Measurements from ENCODE around the gene VCL.

VCL gene

DNA sequence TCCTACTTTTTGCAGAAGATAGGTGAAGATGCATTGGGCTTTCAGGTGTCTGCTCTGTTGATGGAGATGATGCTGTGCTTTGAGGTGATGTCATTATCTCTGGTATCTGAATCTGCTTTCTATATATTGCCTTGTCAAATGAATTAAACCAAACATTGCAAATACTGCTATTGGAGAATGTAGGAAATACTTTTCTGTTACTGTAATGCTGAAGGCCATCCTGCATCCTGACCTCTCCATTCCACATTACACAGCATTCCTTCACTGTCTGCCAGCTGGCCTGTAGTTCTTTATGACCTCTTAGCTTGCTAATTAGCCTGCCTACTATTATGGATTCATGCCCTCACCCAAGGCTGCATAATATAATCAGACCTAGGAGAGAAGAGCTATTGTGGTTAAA is 73.2 kb downstream of the VCL start:
- DNase-seq (ENCODE audit: low read depth in 2 of 2, low spot score in 1 of 2) = no peak

DNA sequence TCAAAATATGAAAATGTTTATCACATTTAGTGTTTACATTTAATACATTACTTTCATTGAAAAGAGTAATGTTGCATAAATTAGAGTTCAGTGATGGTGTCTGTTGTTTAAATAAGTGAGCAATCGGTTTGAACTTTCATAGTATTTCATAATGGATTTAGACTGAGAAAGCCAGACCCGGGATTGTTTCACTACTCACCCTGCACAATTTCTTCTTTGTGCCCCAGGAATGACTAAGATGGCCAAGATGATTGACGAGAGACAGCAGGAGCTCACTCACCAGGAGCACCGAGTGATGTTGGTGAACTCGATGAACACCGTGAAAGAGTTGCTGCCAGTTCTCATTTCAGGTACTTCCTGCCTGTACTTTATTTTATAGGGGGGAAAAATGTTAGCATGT is 74.6 kb downstream of the VCL start:
- no peak for DNase-seq (ENCODE audit: low read depth in 2 of 2, low spot score in 1 of 2)

DNA sequence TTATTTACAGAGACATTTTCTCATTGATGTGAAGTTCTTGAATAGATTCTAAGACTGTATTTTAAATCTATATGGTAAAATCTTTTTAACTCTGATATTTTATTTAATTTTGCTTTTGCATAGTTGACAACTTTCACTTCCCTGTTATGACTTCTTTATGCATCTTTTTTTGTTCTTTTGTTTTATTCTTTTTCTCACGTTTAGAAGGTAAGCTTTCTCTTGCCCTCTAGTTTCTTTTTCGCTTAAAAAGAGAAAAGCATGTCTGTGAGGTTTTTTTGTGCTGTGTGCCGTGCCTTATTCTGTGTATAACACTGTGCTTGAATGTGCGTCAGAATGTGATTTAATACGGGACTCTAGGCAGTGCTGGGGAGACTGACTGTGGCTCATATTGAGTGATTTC is 78.0 kb downstream of the VCL start:
- DNase-seq (ENCODE audit: low read depth in 2 of 2, low spot score in 1 of 2) = no peak

DNA sequence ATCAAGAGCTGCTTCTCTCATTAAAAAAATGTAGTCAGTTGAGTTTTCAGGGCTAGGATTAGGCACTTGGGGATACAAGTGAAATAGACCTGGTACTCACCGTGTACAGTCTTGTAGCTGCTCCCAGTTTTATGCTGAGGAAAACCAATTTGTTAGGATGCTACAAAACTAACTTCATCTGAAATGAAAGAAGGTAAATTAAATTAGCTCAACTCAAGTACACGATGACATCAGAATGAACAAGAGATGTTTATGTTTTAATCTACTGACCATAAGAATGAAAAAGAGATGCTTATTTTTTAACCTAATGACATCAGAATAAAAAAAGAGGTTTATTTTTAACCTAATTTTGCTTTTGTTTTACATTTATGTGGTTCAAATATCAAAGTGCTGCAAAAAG is 79.0 kb downstream of the VCL start:
- no peak for DNase-seq (ENCODE audit: low read depth in 2 of 2, low spot score in 1 of 2)

DNA sequence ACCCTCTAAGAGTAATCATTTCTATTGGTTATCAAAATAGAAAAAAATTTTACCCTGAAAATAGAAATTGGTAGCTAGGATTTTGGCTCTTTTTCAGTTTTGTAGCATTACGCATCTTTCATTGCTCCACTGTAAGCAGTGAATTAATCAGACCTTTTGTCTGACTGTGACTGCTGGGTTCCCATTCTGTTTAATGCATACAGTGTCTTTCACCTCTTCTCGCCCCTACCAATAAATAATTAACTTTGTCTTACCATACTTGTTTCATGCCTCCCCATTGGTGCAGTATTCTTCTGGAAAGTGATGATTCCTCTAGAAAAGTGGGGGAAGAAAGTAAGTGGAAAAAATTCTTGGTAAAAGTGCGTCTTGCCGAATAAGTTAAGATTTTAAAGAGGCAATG is 79.5 kb downstream of the VCL start:
- no peak for DNase-seq (ENCODE audit: low read depth in 2 of 2, low spot score in 1 of 2)

DNA sequence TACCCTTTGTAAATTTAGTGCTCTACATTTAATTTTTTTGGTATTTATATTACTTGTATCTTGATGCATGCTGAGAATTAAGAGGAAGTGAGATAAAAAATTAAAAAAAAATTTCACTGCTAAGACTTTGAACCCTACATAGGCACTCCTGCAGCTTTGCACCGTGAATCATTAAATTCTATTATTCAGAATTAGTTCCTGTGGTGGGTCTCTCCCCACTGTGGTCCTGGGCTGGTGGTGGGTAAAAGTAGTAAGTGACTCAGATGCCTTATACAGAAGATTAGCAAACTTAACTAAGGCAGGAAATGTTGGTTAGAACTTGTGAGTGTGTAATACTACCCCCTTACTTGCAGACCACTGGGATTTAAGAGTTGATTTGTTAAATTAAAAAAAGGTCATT is 80.1 kb downstream of the VCL start:
- peak; percentile 4 to 35 for DNase-seq (ENCODE audit: low read depth in 2 of 2, low spot score in 1 of 2)

DNA sequence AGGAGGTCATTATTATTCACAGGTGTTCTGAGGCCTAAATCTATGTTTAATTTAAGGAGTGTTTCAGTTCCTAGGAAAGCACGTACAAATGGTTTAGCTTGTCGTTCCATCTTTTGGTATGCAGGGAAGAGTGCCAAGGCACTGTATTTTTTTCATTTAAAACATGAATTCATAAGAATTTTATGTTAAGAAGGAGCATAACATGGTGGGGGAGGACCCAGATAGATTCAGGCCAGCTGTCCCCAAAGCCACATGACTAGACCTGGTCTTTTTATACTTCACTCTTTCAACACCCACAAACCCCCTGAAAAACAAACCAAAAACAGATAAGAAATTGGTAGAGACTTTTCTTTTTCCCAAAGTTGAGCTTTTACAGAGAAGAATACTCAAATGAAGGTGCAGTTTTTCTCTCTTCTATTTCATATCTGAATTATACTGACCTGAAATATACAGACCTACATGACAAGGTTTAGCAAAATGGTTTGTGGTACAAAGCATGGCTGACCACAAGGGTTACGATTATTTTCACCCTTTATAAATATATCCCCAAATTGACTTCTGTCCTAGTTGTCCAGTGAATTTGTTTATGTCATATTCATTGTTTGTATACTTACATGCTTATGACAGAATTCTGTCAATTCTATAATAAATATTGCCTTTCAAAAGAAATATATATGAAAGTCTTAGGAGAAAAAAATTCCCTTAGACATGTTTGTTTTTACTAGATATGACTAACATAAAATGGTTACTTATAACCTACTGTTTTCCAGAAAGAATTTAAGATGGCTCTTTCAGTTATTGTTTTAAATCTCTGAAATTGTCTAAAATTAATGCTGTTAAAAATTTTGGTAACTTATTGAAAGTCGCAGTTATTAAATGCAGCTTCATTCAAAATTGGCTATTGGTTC is 81.4 kb downstream of the VCL start:
- DNase-seq (ENCODE audit: low read depth in 2 of 2, low spot score in 1 of 2) = no peak

DNA sequence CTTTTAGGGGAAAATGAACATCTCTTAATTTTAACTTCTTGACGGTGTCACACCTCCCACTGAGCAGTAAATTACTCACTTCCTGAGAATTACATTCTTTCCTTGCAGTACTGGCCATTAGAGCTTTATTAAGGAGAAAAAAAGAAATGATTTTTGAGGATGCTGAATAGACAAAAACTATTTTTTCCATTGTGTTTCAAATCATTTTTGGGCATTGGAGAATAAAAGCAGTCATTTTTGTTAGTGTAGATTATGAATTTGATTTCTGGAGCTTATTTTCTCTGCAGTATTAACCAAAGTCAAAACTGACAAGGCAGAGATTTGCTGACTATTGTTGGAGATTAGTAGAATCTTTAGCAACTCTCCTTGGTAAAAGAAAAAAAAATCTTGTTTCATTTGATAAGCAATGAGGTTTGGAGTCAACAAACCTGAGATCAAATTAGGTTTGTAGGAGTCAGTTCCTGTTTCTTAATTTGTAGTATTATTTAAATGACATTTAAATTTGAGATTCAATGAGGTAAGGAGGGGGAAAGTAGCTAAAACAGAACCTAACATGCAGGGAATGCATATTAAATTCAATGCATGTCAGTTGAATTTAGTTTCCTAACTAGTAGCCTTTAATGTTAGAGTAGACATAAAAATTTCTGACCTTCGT is 82.1 kb downstream of the VCL start:
- DNase-seq (ENCODE audit: low read depth in 2 of 2, low spot score in 1 of 2) = no peak

DNA sequence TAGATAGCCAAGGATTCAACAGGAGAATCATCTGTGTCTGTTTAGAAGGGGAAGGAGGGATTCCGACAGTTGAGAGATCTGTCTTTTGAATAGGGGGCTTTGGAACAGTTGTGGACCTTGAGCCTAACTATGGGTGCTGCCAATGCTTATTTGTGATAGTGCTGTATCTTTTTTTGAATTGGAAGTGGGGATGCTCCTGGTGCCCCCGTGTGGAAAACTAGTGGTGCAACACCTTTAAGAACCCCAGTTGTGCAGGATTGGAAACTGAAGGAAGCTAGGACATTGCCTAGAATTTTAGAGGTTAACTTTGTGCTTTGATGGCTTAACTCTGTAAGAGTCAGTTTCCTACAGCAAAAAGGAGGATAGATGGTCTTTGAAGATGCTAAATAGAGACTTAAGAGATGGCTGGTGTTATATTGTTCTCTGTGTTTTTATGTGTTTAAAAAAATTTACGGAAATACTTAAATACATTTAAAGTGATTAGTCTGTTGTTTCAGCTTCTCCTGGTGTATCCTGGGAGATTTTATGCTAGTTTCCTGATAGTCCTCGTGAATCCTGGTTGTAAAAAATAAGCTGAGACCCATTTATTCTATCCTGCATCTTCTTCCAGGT is 83.4 kb downstream of the VCL start:
- peak in 1 of 2 donors; percentile 13 for DNase-seq (ENCODE audit: low read depth in 2 of 2, low spot score in 1 of 2)

DNA sequence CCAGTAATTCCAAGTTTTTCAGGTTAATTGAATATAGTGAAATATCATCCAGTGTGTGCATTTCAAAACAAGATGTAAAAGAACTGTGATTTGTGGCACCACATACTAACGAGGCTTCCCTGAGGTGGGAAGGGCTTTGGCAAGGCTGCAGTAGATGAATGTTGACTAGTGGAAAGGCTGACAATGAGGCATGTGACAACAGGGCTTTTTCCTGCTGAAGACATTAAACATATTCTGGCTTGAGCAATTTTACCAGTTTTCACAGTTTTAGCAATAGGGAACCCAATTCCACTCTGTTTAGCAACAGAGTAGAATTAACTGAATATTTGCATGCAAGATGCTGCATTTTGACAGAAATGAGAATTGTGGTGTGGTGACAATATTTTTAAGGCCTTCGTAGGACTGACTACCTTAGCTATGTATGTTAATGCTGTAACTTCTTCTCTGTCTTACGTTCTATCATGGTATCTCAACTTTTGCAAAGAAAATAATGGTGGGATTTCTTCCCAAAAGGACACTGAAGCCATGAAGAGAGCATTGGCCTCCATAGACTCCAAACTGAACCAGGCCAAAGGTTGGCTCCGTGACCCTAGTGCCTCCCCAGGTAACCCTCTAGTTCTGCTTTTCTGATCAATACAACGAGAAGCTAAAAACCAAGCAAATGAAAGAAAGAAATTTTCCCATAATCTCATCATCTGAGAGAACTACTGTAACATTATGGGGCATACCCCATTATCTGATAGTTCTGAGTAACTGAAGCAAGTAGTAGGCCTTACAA is 84.2 kb downstream of the VCL start:
- no peak for DNase-seq (ENCODE audit: low read depth in 2 of 2, low spot score in 1 of 2)

DNA sequence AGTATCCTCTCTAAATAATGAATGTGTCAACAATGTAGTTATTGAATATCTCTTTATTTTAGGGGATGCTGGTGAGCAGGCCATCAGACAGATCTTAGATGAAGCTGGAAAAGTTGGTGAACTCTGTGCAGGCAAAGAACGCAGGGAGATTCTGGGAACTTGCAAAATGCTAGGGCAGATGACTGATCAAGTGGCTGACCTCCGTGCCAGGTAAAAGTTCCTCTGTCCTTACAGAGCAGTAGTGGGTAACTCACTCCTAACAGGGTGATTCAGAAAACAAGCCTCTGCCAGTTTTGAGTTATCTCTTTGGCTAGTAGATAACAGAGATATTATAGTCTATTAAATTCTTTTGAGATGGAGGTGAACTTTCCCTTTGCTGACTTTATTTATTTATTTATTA is 85.4 kb downstream of the VCL start:
- DNase-seq (ENCODE audit: low read depth in 2 of 2, low spot score in 1 of 2) = no peak

DNA sequence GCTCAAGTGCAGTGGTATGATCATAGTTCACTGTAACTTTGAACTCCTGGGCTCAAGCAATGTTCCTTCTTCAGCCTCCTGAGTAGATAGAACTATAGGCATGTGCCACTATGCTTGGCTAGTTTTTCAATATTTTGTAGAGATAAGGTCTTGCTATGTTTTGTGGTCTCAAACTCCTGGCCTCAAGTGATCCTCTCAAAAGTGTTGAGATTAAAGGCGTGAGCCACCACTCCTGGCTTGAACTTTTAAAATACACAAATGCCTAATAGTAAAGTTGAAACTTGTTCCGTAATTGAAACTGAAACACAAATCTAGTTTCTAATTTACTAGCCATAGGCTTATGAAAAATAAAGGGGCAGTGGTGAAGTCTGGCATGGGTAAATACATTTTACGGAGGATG is 87.0 kb downstream of the VCL start:
- no peak for DNase-seq (ENCODE audit: low read depth in 2 of 2, low spot score in 1 of 2)

DNA sequence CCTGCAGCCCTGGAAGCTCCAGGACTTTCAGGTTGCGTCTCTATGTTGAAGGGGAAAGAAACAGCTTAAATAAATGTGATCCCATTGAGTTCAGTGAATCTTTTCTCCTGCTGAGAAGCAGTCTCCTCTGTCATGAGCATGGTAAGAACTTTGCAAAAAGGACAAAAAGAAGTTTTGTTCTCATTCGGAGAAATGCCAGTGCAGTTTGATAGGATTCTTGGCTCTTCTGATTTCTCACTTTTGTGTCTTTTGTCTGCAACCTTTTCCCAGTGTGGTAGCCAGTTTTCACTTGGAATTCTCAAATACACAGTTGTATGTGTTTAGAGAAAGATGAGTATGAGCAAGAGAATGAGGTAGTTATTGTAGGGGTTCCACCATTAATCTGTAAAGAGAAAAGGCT is 88.4 kb downstream of the VCL start:
- DNase-seq (ENCODE audit: low read depth in 2 of 2, low spot score in 1 of 2) = no peak

DNA sequence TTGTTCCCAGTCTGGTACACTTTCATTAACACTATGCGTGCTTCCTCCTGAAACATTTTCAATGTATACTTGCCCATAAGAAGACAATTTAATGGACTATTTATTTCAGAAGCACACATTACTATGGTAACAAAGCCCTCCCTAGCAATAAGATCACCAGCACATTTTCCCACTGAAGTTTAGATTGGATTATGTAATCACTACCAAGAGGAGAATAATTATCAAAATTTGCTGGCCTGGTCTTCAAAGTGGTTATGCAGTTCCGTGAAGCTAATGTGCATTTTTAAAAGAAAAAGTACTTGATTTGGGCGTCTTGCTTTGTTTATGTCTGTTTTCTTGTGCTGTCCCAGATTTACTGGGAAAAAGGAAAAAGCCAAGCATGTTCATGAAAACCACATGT is 90.8 kb downstream of the VCL start:
- DNase-seq (ENCODE audit: low read depth in 2 of 2, low spot score in 1 of 2) = no peak

DNA sequence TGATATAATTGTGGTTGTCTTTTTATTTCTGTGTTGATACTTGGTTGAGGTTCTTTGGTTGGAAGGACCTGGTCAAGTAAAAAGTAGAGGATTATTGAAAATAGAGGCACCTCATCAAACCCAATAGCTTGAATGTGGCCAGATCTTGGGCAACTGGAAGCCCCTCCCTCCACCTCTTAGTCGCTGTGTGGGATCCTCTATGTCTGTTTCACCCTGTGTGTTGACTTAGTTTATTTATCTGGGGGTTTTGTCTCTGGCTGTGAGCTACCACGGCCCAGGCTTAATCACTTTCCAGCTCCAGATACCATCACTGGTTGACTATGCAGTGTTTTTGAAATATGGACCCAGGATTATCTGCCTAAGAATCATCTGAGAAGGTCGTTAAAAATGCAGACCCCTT is 94.5 kb downstream of the VCL start:
- DNase-seq (ENCODE audit: low read depth in 2 of 2, low spot score in 1 of 2) = no peak

DNA sequence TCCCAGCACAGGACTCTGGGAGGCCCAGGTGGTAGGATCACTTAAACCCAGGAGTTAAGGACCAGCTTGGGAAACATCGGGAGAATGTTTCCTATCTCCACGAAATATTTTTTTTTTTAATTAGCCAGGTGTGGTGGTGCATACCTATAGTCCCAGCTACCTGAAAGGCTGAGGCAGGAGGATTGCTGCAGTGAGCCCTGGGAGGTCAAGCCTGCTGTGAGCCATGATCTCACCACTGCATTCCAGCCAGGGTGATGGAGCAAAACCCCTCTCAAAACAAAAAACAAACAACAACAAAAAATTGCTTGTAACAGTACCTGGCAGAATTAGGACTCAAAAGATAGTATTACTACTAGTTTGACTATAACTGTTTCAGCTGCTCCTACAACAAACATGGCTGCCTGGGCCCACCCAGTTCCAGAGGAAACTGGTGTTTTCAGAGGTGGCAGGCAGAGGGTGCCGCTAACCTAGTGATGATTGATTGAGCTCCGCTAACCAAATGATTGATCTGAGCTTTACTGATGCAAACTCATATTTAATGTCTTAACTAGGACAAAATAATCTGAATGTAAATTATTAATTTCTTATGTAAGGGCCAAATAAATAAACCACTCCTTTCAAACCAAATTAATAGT is 95.7 kb downstream of the VCL start:
- DNase-seq (ENCODE audit: low read depth in 2 of 2, low spot score in 1 of 2) = no peak

DNA sequence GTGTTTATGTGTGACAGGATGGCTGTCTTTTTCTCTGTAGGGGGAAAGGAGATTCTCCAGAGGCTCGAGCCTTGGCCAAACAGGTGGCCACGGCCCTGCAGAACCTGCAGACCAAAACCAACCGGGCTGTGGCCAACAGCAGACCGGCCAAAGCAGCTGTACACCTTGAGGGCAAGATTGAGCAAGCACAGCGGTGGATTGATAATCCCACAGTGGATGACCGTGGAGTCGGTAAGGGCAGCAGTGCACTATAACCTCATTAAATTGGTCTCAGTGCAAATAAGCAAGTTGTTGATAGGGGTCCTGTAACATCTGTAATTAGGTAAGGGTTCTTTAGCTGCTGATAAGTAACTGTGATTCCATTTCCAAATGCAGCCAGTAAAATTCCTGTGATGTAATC is 96.3 kb downstream of the VCL start:
- DNase-seq (ENCODE audit: low read depth in 2 of 2, low spot score in 1 of 2) = no peak

DNA sequence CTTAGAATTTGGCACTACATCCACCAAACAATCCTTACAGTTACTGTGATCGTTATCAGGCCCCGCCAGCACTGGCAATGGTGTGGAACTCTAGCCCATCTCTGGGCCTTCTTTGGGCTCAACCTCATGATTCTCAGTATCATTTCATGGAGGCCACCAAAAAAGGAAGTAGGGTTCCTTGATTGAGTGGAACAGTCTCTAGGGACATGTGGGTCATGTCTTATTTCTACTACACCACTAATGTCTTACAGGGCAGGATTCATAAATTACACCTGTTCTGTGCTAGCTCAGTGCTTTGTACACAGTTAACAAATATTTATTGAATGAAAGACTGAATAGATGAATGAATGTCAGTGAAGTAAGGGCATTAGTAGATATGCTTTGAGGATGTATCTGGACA is 98.9 kb downstream of the VCL start:
- DNase-seq (ENCODE audit: low read depth in 2 of 2, low spot score in 1 of 2) = no peak

DNA sequence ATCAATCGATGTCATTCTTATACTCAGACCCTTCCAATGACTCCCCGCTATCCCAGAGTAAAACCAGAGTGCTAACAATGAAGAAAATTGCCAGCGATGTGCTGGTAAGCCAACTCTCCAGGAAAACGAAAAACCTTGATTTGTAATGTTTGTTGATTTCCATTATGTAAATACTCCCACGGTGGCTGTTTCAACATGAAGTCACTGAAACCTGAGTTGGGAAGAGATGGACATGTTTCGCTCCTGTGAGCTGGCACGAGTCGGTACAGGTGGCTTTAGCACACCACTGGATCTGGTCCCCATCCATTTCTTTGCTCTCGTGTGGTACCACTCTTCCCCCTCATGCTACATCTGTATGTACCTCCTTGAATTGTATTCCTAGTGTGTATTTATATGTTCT is 99.9 kb downstream of the VCL start:
- DNase-seq (ENCODE audit: low read depth in 2 of 2, low spot score in 1 of 2) = no peak

DNA sequence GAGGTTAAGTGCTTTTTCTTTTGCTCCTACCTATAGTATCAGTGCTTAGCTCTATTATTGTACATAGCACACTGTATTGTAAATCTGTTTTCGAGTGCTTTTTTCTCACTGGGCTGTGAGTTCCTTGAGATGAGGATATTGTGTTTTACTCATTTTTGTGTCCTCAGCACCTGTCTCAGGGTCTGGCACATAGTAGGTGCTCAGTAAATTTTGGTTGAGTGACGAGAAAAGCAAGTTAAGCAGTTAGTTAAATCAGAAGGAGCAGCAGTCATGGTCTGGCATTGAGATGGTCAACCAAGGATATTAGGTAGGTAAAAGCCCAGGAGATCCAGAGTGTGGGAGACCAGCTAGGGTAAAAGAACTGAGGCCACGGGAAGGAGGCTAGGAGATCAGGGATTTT is 101.5 kb downstream of the VCL start:
- no peak for DNase-seq (ENCODE audit: low read depth in 2 of 2, low spot score in 1 of 2)

DNA sequence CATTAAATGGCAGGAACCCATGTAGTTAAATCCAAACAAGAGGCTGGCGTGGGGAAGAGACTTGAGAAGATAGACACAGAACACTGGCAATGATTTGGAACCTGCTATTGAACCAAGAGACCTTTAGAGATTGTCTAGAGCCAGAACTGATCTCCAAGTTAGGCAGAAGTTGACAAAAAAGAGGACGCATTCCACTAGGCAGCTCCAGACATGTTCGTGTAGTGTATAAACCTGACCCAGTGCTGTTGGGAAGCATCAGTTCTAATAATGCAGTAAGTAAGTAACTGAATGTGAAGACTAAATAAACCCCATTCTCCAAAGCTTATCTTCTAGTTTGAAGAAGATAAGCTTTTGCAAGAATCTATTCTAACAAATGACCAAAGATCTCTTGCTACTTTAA is 101.9 kb downstream of the VCL start:
- no peak for DNase-seq (ENCODE audit: low read depth in 2 of 2, low spot score in 1 of 2)

Measured in stimulated activated CD8-positive, alpha-beta memory T cell treated with anti-CD3 and anti-CD28 coated beads, Interleukin-4, amount 100 ng/mL, for 4 hours (primary cell).